NB4 (cell line): ENCODE data around the gene METTL24.
"Not testable (repeated sequence)": the region's sequence is repeated elsewhere in the genome, so short reads cannot be mapped to it uniquely, and the experiment has no call there.

ENCODE experiments used
- CTCF ChIP-seq: IDR thresholded peaks from one replicate; pipeline ENCODE4 v1.5.1; 2012; ENCODE audit warnings: low read depth, low read length
- MYC ChIP-seq: IDR thresholded peaks from 2 replicates; pipeline ENCODE4 v1.6.1; 2011; ENCODE audit warnings: low read depth, low read length
- POLR2A ChIP-seq: IDR thresholded peaks from 2 replicates; pipeline ENCODE4 v1.6.1; 2011; ENCODE audit warnings: mild to moderate bottlenecking; ENCODE audit not compliant: insufficient read length; ENCODE audit errors: extremely low read depth

- TF ChIP-seq POLR2A, CTCF, MYC: not testable (repeated sequence)
Observed at GRCh38 chr6:110244621-110245020, 113.5 kb downstream of the METTL24 start.
